MCF 10A (cell line): ENCODE data around the gene SRL. TPM values are rescaled to one million over a fixed set of nuclear protein-coding genes. Genes with fewer than 3 reads are reported as not detected.

Experiments used
- BruUV-seq: library from RNA; stranded (reverse); fragments of 400-500 nt; replicated peaks from 2 replicates; lab custom pipeline; 2021; lab: Mats Ljungman, UMichigan
- CTCF ChIA-PET: fragments of 300-600 bp; sonication (Branson Sonifier 250); formaldehyde crosslinking; extraction: SDS; loops from one replicate; lab custom pipeline; 2021; ENCODE audit warnings: antibody characterized with exemption, inconsistent platforms; lab: Yijun Ruan, JAX
- POLR2A ChIA-PET: fragments of 300-600, 350-650 bp; sonication (Branson Sonifier 250); formaldehyde crosslinking; extraction: SDS; loops from one replicate; lab custom pipeline; 2020; ENCODE audit warnings: antibody characterized with exemption, inconsistent platforms; lab: Yijun Ruan, JAX
- DNase-seq: peaks from one replicate; pipeline ENCODE4 v3.0.0-alpha.2; 2018; ENCODE audit not compliant: unreplicated experiment
- H3K27ac Mint-ChIP-seq: one replicate; pipeline ENCODE4 v1.8.0; 2022; ENCODE audit warnings: mild to moderate bottlenecking, low read depth, mixed read lengths; ENCODE audit not compliant: unreplicated experiment
- H3K27me3 Mint-ChIP-seq: one replicate; pipeline ENCODE4 v1.8.0; 2022; ENCODE audit warnings: mixed read lengths; ENCODE audit not compliant: insufficient read depth, unreplicated experiment
- H3K36me3 Mint-ChIP-seq: one replicate; pipeline ENCODE4 v1.8.0; 2022; ENCODE audit warnings: mild to moderate bottlenecking, moderate library complexity, mixed read lengths; ENCODE audit not compliant: insufficient read depth, unreplicated experiment
- H3K4me1 Mint-ChIP-seq: one replicate; pipeline ENCODE4 v1.8.0; 2022; ENCODE audit warnings: mixed read lengths; ENCODE audit not compliant: insufficient read depth, unreplicated experiment
- H3K4me3 Mint-ChIP-seq: one replicate; pipeline ENCODE4 v1.8.0; 2022; ENCODE audit warnings: mild to moderate bottlenecking, moderate library complexity, mixed read lengths; ENCODE audit not compliant: unreplicated experiment
- H3K9me3 Mint-ChIP-seq: one replicate; pipeline ENCODE4 v1.8.0; 2022; ENCODE audit warnings: mixed read lengths; ENCODE audit not compliant: unreplicated experiment
- CTCF ChIP-seq: fragments of 200-600 bp; IDR thresholded peaks from one replicate; pipeline ENCODE4 v1.8.0; 2022; ENCODE audit warnings: antibody characterized with exemption, mild to moderate bottlenecking; ENCODE audit not compliant: unreplicated experiment
- intact Hi-C: fragments of 100-400 bp; cut with micrococcal nuclease; formaldehyde crosslinking; loops from 2 replicates; pipeline ENCODE4 v1.14.1; 2022
- total RNA-seq: library from RNA; stranded (reverse); gene quantifications from 2 replicates; pipeline ENCODE4 v1.2.3, GENCODE V29; 2022

SRL gene
- total RNA-seq, 1 experiment from 2014 or later: not detected

DNA sequence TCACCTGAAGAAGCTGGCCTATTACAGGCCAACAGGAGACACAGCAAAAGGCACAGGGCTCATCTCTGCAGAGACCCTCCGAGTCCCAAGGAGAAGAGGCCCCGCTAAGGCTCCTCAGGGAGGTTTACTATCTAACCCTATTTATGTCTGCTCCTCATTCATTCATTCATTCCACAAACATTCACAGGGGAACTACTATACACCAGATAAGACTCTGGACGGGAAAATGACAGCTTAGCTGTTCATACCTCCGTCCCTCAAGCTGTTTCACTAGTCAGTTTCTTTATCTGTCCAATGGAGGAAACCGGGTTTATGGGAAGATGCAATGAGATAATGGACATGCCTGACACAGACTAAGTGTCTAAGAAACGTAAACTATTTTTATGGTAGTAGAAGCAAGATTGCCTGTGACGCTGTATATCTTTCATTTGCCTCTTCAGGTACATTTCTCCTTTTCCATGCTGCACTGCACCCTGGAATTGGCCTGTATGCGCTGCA is 62.1 kb downstream of the SRL start:
- Mint-ChIP-seq H3K27me3 (no peaks in the 10 kb centered on the region), H3K9me3 (no peaks in the 10 kb centered on the region), H3K36me3 (peaks cover 10% of the 10 kb centered on the region), H3K27ac (no peak overlapping the region), H3K4me3 (no peak overlapping the region), H3K4me1 (peaks cover 23% of the 10 kb centered on the region)
- TF ChIP-seq CTCF: no peak
- intact Hi-C loops: loop anchor here (5.0 kb wide), 2 partner anchors 63 to 198 kb away; partner anchors contain the start of gene ADCY9
- DNase-seq: no peak
- ChIA-PET POLR2A (interaction anchor here (0.6 to 2.4 kb wide), 4 partner anchors 16 to 85 kb away, joined by 3 to 8 read pairs (median 4); no protein-coding TSS in a partner anchor), CTCF (interaction anchor here (0.7 to 1.1 kb wide), 4 partner anchors 18 to 164 kb away, joined by 3 to 4 read pairs (median 4); no protein-coding TSS in a partner anchor)
- no TSS peak for BruUV-seq

DNA sequence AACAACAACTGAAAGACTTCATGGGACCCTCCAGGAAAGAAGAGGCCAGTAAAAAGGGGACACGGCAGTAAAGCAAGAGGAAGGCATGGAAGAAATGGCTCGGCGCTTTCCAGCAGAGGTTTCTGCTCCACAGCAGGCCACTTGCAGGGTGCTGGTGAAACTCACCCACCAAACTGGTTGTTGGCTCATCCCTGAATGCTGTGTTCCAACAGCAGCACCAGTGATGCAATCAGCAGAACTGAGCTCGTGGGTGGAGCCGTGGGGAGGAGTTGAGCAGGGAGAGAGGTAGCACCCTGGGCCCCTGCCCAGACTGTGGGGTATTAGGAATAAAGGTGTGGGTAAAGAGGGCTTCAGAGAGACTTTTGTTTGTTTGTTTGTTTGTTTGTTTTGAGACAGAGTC is 62.9 kb downstream of the SRL start:
- Mint-ChIP-seq H3K9me3 (no peaks in the 10 kb centered on the region), H3K4me3 (no peak overlapping the region), H3K27ac (peak overlapping the region; percentile 4), H3K4me1 (peaks cover 20% of the 10 kb centered on the region), H3K27me3 (no peaks in the 10 kb centered on the region), H3K36me3 (peaks cover 6% of the 10 kb centered on the region)
- ChIA-PET POLR2A (interaction anchor here (0.6 to 2.4 kb wide), 8 partner anchors 15 to 330 kb away, joined by 3 to 8 read pairs (median 4); no protein-coding TSS in a partner anchor), CTCF (interaction anchor here (1.0 kb wide), 2 partner anchors 17 to 75 kb away, joined by 4 to 7 read pairs; no protein-coding TSS in a partner anchor)
- BruUV-seq: no TSS peak
- DNase-seq: peak; percentile 78
- no peak for TF ChIP-seq CTCF
- intact Hi-C loops: loop anchor here (5.0 kb wide), 1 partner anchor 197 kb away; no protein-coding TSS in a partner anchor

GRCh38 chr16:4178468-4179010 is 63.3 kb downstream of the SRL start:
- intact Hi-C loops: loop anchor here (5.0 kb wide), 1 partner anchor 196 kb away; no protein-coding TSS in a partner anchor

More at GRCh38 chr16:4178468-4179010, 63.3 kb downstream of the SRL start:
- Mint-ChIP-seq H3K4me3 (no peak overlapping the region), H3K36me3 (peaks cover 6% of the 10 kb centered on the region), H3K4me1 (peaks cover 20% of the 10 kb centered on the region), H3K9me3 (no peaks in the 10 kb centered on the region), H3K27ac (peak overlapping the region; percentile 4), H3K27me3 (no peaks in the 10 kb centered on the region)
- no peak for TF ChIP-seq CTCF
- POLR2A ChIA-PET: interaction anchor here (0.7 to 2.4 kb wide), 6 partner anchors 33 to 329 kb away, joined by 3 to 8 read pairs (median 5); no protein-coding TSS in a partner anchor
- no peak for DNase-seq
- no TSS peak for BruUV-seq
- CTCF ChIA-PET: interaction anchor here (1.0 kb wide), 1 partner anchor 75 kb away, joined by 7 read pairs; no protein-coding TSS in a partner anchor
